Hindlimb muscle (tissue), 1 donor: ENCODE data around the gene PLAC8L1. TPM values are rescaled to one million over a fixed set of nuclear protein-coding genes. Genes with fewer than 3 reads are reported as not detected.

Source experiments
- DNase-seq: peaks from one replicate; pipeline ENCODE4 v3.0.0-alpha.2; 2013
- polyA plus RNA-seq: library from polyadenylated mRNA; unstranded; fragments of 120-200 nt; gene quantifications from one replicate; pipeline ENCODE4 v1.2.1, GENCODE V29; 2013; ENCODE audit not compliant: insufficient read length

The PLAC8L1 gene
- polyA plus RNA-seq, 1 donor: 1.3 TPM

DNA sequence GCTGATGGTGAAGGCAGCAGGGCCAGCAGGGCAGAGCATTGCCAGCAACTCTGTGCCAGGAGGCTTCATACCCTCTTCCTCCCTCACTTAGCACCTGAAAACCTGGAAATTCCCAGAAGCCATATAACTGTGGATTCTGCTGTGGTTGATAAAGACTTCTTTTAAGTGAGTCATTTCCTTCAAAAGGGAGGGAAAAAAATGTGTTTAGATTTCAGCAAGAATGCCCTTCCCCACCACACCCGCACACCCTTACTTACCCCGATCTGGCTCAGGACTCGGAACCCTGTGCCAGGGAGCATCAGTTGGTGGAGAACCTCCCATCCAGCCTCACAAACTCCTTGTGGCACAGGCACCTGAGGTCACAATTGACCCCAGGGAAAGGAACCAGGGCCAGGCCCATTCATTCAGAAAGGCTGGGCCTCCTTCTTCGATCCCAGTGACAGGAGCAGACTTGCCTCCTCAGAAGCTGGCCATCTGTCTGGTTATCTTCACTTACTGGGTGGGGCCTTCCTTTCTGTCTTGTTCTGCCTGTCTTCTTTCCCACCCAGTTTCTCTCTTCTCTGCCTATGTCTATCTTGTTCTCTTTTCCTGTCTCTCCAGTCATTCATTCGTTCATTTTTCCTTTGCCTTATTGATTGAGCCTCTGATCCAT is 62.6 kb downstream of the PLAC8L1 start:
- DNase-seq: no peak

DNA sequence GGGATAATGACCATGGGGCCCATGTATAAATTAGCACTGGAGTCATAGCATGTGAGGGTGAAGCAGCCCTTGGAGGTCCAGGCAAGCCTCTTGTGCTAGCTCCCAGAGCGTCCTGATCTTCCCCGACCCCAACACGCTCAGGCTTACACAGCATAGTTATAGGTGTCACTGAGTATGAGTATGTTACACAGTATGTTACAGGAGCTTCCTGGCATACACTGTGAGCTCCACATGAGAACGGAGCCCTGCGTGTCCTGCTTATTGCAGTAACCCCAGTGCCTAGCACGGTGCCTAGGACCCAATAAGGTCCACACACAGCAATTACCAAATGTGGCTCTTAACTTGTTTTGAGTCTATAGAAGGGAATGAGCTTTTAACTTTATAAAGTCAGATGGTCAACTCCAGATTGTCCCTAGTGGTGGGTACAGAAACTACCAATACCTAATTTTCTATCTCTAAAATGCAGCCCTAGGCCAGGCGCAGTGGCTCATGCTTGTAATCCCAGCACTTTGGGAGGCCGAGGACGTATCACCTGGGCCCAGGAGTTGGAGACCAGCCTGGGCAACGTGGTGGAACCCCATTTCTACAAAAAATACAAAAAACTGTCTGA is 64.1 kb downstream of the PLAC8L1 start:
- no peak for DNase-seq

DNA sequence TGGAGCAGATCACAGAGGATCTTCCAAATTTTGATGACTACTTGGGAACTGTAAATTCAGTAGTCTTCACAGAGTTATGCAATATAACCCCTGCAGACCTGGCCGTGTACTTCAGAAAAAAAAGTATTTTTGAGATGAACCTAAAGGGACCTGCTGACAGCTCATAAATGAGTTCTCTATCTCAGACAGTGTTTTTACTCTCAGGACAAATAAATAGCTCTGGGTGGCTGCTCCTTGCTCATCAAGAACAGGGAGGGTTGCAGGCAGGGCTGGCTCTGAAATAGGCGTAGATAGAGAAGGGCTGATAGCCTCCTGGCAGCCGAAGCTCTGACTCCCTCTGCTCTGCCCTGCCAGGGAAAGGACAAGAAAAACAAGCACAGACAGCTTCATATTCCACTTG is 64.8 kb downstream of the PLAC8L1 start:
- no peak for DNase-seq

DNA sequence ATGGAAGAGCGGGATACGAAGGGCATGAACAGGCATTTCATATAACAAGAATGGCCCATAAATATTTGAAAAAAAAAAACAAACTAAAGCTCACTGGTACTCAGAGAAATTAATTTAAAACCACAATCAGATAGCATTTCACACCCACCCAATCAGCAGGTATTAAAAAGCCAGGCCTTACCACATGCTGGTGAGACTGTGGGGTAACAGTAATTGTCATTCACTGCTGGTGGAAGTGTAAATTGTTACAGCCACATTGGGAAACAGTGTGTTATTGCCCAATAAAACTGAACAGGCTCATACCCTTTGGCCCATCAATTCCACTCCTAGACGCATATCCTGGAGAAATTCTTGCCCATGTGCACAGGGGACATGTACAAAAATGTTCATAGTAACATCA is 66.0 kb downstream of the PLAC8L1 start:
- no peak for DNase-seq

DNA sequence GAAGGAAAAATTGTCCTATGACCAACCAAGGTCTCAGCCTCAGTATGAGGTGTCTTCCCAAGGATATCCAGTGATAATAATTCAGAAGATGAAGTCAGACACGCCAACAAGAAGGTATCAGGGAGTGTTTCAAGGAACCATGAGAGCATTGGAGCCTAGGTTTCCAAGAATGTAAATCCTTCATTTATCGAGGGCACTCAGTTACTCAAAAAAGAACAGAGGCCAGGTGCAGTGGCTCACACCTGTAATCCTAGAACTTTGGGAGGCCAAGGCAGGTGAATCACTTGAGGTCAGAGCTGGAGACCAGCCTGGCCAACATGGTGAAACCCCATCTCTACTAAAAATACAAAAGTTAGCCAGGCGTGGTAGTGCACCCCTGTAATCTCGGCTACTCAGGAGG is 70.8 kb downstream of the PLAC8L1 start:
- DNase-seq: no peak

Other genes starting within 250 kb of the PLAC8L1 start
- not detected for gene GRXCR2, start 232.6 kb downstream of the PLAC8L1 start, polyA plus RNA-seq
- 5.2 TPM for gene SH3RF2, start 169.0 kb downstream of the PLAC8L1 start, polyA plus RNA-seq
- gene LARS1, start 77.1 kb upstream of the PLAC8L1 start, polyA plus RNA-seq: 94.9 TPM
- 16.0 TPM for gene RBM27, start 98.0 kb upstream of the PLAC8L1 start, polyA plus RNA-seq
- 0.10 TPM for gene POU4F3, start 233.3 kb upstream of the PLAC8L1 start, polyA plus RNA-seq